Effector memory CD4-positive, alpha-beta T cell (primary cell): ENCODE measurements around the gene ZNF837.

Experiments used
- DNase-seq, 3 donors: peaks; one replicate each; pipeline ENCODE4 v3.0.0-alpha.2; 2020
- H3K27ac ChIP-seq: 2 replicates; pipeline ENCODE4 v1.7.0; 2013; ENCODE audit warnings: mild to moderate bottlenecking, low read length, moderate library complexity; ENCODE audit not compliant: insufficient read depth, poor library complexity, severe bottlenecking
- H3K27me3 ChIP-seq: replicated peaks from 2 replicates; pipeline ENCODE4 v1.7.0; 2013; ENCODE audit warnings: mild to moderate bottlenecking, low read length; ENCODE audit not compliant: insufficient read depth, control insufficient read depth, poor library complexity, severe bottlenecking
- H3K36me3 ChIP-seq: 2 replicates; pipeline ENCODE4 v1.7.0; 2013; ENCODE audit warnings: mild to moderate bottlenecking, low read length, moderate library complexity; ENCODE audit not compliant: control insufficient read depth, insufficient read depth
- H3K4me1 ChIP-seq: 2 replicates; pipeline ENCODE4 v1.7.0; 2013; ENCODE audit warnings: low read length, mild to moderate bottlenecking; ENCODE audit not compliant: control insufficient read depth, insufficient read depth, poor library complexity, severe bottlenecking
- H3K4me3 ChIP-seq: 2 replicates; pipeline ENCODE4 v1.7.0; 2013; ENCODE audit warnings: low read length, low read depth, mild to moderate bottlenecking; ENCODE audit not compliant: insufficient read depth, poor library complexity, severe bottlenecking
- H3K9me3 ChIP-seq: 2 replicates; pipeline ENCODE4 v1.7.0; 2013; ENCODE audit warnings: mild to moderate bottlenecking, low read length, moderate library complexity; ENCODE audit not compliant: control insufficient read depth

The ZNF837 gene

DNA sequence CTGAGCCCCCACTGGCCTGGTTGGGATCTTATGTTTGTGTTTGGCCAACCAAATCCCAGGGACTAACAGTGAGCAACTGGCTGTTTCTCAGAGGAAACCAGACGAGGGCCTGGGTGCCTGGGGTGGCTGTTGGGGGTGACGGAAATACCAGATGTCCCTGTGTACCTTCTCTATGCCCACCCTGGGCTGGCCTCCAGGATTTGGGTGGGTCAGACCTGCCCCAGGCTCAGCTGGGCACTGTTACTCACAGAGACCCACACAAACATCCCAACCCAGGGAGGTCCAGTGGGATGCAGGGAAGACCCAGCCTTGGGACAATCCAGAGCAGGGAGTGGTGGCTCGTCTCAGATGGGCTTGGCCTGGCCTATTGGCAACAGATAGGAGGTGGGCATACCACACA is 45.2 kb downstream of the ZNF837 start:
- Histone ChIP-seq H3K4me3 (no peak overlapping the region), H3K27me3 (no peaks in the 10 kb centered on the region), H3K36me3 (peaks cover 20% of the 10 kb centered on the region), H3K9me3 (no peaks in the 10 kb centered on the region), H3K4me1 (no peaks in the 10 kb centered on the region), H3K27ac (no peak overlapping the region)
- DNase-seq = no peak

DNA sequence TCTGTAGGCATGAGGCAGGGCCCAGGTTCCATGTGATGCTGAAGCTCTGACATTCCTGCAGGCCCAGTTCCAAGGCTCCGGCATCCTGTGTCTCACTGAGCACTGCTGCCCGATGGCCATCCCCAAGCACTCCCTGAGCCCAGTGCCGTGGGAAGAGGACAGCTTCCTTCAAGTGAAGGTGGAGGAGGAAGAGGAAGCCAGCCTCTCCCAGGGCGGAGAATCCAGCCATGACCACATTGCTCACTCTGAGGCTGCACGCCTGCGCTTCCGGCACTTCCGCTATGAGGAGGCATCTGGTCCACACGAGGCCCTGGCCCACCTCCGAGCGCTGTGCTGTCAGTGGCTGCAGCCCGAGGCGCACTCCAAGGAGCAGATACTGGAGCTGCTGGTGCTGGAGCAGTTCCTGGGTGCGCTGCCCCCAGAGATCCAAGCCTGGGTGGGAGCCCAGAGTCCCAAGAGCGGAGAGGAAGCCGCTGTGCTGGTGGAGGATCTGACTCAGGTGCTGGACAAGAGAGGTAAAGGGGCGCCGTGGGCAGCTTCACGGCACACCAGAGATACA is 46.1 kb downstream of the ZNF837 start:
- Histone ChIP-seq H3K27ac (no peak overlapping the region), H3K36me3 (peaks cover 20% of the 10 kb centered on the region), H3K9me3 (no peaks in the 10 kb centered on the region), H3K27me3 (no peaks in the 10 kb centered on the region), H3K4me1 (no peaks in the 10 kb centered on the region), H3K4me3 (no peak overlapping the region)
- DNase-seq = no peak

DNA sequence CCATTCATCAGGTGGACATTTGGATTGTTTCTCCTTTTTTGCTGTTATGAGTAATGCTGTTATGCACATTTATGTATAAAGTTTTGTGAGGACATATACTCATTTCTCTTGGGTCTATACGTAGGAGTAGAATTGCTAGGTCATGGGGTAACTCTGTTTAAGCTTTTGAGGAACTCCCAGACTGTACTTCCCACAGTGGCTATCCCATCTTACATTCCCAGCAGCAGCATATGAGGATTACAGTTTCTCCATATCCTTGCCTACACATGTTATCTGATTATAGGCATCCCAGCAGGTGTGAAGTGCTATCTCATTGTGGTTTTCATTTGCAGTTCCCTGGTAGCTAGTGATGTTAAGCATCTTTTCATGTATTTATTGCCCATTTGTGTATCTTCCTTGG is 48.1 kb downstream of the ZNF837 start:
- no peak overlapping the region for H3K4me3 ChIP-seq
- H3K4me1 ChIP-seq = peaks cover 1% of the 10 kb centered on the region
- H3K9me3 ChIP-seq = no peaks in the 10 kb centered on the region
- DNase-seq = no peak
- peaks cover 12% of the 10 kb centered on the region for H3K36me3 ChIP-seq
- no peak overlapping the region for H3K27ac ChIP-seq
- no peaks in the 10 kb centered on the region for H3K27me3 ChIP-seq

DNA sequence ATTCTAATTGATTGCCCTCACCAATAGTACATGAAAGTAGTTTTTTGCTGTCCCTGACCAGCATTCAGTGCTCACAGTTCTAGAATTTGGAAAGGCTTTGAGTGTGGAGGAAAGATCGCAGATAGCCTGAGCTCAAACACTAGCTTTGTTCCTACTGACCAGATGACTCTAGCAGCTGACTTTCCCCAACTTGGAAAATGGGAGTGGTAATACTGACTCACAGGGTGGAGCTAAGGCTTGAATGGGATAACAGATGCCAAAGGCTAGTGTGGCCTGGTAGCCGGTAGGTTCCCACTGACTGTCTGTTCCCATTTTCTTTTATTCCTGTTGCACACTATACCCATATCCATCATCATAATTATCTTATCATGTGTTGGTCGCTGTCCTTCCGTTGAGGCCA is 50.4 kb downstream of the ZNF837 start:
- DNase-seq = no peak
- no peak overlapping the region for H3K4me3 ChIP-seq

DNA sequence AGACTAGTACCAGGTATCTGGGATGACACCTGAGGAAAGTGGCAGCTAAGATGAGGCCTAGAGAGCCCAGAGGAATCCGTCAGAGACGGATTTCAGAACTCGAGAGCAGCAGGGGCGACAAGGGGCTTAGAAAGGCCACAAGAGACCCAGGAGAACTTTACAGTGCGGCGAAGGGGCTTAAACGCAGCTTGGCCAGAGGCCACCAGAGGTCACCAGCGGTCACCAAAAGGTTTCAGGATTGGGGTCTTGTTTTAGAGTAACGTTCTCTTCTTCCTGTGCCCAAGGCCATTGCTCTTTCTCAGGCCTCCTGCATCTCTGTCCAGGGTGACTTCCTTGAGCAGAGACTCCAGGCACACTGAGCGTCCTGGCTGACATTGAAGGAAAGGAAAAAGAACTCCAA is 51.8 kb downstream of the ZNF837 start:
- Histone ChIP-seq H3K9me3 (no peaks in the 10 kb centered on the region), H3K27ac (no peak overlapping the region), H3K4me1 (peaks cover 17% of the 10 kb centered on the region), H3K4me3 (no peak overlapping the region), H3K27me3 (no peaks in the 10 kb centered on the region), H3K36me3 (no peaks in the 10 kb centered on the region)
- DNase-seq = no peak

More for the DNA sequence above, 50.4 kb downstream of the ZNF837 start:
- Histone ChIP-seq H3K27ac (no peak overlapping the region), H3K4me1 (peaks cover 17% of the 10 kb centered on the region), H3K36me3 (peaks cover 7% of the 10 kb centered on the region), H3K27me3 (no peaks in the 10 kb centered on the region), H3K9me3 (no peaks in the 10 kb centered on the region)

DNA sequence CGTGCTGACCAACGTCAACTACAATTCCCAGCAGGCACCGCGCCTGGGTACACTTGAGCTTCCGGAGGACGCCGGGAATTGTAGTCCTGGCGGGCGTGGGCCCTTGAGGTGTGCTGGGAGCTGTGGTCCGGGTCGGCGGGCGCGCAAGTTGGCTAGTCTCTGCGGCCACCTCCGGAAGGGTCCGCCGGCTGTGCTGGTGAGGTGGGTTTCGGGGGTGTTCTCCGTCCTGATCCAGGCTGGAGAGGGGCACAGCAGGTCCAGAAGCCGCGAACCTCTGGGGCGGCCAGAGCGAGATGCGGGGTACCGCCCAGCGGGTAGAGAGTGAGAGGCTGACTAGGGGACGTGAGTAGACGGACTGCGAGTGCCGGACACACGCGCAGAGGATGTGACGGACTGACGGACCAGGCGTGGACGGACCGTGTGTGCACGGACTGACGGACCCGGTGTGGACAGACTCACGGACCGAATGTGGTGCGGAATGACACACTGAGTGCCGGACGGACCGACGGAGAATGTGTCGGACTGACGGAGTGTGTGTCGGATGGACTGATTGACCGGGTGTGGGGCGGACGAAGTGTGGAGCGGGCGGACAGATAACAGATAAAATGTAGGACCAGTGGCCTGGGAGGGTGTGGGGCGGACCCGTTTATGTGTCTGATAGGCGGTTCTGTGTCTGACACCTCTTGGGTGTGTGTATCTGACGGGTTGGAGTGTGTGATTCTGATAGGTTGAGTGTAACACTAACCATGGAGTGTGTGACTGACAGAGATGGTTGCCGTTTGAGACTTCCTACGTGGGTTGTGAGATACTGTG is 53.7 kb downstream of the ZNF837 start, which contains the start of gene ZSCAN22:
ZSCAN22 (plus strand) TSS at position 81 of the 813 bp plus-strand sequence. CDS start 7,809 bp downstream, outside the sequence.
- peak; percentile 69 to 81 (median 79) for DNase-seq
- peak within 1 kb of the TSS; percentile 93 for H3K4me3 ChIP-seq
- H3K4me1 ChIP-seq = peaks cover 17% of the 10 kb centered on the region
- H3K36me3 ChIP-seq = no peaks in the 10 kb centered on the region
- H3K27me3 ChIP-seq = no peaks in the 10 kb centered on the region
- peak within 1 kb of the TSS; percentile 65 for H3K27ac ChIP-seq
- H3K9me3 ChIP-seq = no peaks in the 10 kb centered on the region

DNA sequence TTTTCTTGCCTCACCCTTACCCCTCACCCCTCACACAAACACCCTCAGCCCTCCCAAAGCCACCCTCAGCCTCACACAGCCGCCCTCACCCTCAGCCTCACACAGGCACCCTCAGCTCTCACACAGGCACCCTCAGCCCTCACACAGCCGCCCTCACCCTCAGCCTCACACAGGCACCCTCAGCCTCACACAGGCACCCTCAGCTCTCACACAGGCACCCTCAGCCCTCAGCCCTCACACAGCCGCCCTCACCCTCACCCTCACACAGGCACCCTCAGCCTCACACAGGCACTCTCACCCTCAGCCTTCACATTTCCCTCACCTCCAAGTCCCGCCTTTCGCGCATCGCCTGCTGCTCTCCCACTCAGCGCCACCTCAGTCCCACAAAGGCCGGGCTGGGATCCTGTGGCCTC is 54.3 kb downstream of the ZNF837 start:
- peaks cover 17% of the 10 kb centered on the region for H3K4me1 ChIP-seq
- no peaks in the 10 kb centered on the region for H3K36me3 ChIP-seq
- DNase-seq = no peak
- H3K27ac ChIP-seq = peak overlapping the region; percentile 65
- peak overlapping the region; percentile 93 for H3K4me3 ChIP-seq
- H3K27me3 ChIP-seq = no peaks in the 10 kb centered on the region
- no peaks in the 10 kb centered on the region for H3K9me3 ChIP-seq

DNA sequence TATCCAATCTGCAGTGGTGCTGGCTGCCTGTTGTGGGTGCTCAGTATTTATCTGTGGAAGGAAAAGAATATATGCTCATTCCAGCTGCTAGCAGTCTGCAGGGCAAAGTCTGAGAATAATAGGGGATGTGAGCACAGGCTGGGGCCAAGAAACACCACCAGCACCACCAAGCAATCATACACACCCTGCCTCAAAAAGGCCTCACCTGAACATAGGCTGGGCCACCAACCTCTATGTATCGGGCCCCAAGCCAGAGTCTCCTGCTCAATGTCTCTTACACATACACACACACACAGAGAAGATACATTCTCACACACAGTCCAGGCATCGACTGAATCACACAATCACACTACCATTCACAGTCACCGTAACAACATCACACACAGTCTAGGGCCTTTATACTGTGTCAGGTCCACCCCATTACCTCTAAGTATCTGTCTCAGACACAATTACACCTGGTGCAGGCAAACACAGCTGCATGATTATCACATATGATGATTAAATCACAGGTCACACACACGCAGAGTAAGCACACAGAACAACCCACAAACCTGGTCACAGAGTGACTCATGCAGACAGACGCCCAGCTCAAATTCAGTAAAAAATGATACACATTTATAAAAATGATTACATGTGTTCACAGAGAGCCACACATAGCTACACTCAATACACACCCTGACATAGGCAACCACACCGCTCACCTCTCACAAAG is 55.4 kb downstream of the ZNF837 start:
- no peak overlapping the region for H3K27ac ChIP-seq
- H3K36me3 ChIP-seq = no peaks in the 10 kb centered on the region
- H3K27me3 ChIP-seq = no peaks in the 10 kb centered on the region
- peaks cover 17% of the 10 kb centered on the region for H3K4me1 ChIP-seq
- H3K4me3 ChIP-seq = no peak overlapping the region
- DNase-seq = no peak
- H3K9me3 ChIP-seq = no peaks in the 10 kb centered on the region

DNA sequence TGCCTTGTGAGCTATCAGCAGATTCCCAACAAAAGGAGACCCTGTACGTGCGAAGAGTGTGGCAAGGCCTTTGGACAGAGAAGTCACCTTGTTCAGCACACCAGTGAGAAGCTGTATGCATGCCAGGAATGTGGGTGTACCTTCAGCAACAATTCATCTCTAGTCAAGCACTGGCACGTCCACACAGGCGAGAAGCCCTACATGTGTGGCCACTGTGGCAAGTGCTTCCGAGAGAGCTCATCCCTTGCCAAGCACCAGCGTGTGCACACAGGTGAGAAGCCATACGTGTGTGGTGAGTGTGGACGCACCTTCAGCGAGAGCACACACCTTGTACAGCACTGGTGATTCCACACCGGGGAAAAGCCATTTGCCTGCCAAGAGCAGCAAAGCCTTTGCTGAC is 61.6 kb downstream of the ZNF837 start:
- Histone ChIP-seq H3K9me3 (no peaks in the 10 kb centered on the region), H3K36me3 (peaks cover 13% of the 10 kb centered on the region), H3K4me3 (no peak overlapping the region), H3K4me1 (no peaks in the 10 kb centered on the region), H3K27ac (no peak overlapping the region), H3K27me3 (no peaks in the 10 kb centered on the region)
- DNase-seq = no peak

DNA sequence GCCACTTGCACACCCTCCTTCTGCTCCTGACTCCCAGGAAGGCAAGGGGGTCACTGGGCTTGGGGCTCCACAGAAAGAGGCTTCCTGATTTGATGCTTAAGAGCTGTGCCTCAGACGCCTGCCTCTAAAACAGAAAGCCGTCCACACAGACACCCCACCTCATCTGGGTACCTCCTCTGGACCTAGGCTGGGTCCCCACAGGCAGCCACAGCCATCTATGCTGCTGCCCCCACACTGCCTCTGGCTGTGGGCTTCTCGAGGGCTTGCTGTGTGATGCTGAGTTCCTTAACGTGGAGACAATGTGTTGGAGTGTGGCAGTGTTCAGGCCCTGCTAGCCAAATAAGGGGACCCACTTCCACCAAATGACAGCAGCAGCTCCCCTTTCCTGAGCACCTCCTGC is 62.5 kb downstream of the ZNF837 start:
- Histone ChIP-seq H3K36me3 (peaks cover 22% of the 10 kb centered on the region), H3K27ac (no peak overlapping the region), H3K27me3 (no peaks in the 10 kb centered on the region), H3K4me1 (no peaks in the 10 kb centered on the region), H3K9me3 (no peaks in the 10 kb centered on the region), H3K4me3 (no peak overlapping the region)
- no peak for DNase-seq
